DMS79 treated with DMSO at 0.1 percent for 48 hours (cell line): Measurements from ENCODE around the gene STXBP1.
A peak's percentile ranks its signal among the peaks of the same experiment; 100 is the strongest.

Experiments
- DNase-seq: peaks from one replicate; lab custom pipeline; 2025; lab: John Stamatoyannopoulos, UW

STXBP1 gene

GRCh38 chr9:127714951-127715469 lies 102.9 kb downstream of the STXBP1 start:
- no peak for DNase-seq

DNA sequence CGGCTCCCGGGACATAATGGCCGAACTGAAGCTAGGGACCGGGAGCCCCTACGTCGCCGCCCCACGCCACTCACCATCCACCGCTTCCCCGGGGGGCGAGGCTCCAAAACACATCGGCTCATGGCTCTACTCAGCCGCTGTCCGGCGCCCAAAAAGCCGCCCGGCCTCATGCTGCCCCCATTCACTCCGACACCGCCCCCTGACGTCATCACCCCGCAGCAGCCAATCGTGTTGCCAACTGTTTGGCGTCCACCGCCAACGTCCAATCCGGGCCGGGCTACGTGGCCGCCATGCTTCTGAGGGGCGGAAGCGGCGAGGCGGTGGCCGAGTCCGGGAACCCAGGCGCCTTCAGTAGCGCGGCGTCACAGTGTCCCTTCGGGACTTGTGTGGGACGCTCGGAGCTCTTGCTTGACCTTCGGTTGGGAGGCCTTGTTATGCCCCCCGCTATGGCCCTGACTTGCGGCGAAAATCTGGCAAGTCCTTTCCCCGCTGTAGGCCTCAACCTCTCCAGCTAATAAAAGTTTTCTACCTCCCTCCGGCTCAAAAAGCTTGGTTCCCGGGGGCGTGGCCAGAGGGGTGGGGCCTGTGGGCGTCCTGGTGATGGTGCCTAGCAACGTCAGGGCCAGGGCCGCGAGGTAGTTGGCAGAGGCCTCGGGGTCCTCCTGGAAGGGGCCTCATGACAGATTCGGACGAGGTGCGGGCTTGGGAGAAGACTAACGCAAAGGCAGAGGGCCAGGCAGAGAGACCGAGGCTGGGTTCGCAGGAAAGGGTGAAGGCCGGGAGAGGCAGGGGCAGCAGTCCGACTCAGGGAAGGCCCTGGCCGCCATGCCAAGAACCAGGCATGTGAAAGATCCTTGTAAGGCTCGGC lies 103.6 kb downstream of the STXBP1 start, which contains the start of the genes PTRH1 and TTC16:
Gene PTRH1 (minus strand): TSS at position 194 of the 868 bp plus-strand sequence. CDS start 24 bp downstream, at position 170.
Gene TTC16 (plus strand): TSS at position 610 of the 868 bp plus-strand sequence. CDS start 67 bp downstream, at position 677.
- DNase-seq, result peak; percentile 90

GRCh38 chr9:127716412-127716811 lies 104.3 kb downstream of the STXBP1 start:
- no peak for DNase-seq

DNA sequence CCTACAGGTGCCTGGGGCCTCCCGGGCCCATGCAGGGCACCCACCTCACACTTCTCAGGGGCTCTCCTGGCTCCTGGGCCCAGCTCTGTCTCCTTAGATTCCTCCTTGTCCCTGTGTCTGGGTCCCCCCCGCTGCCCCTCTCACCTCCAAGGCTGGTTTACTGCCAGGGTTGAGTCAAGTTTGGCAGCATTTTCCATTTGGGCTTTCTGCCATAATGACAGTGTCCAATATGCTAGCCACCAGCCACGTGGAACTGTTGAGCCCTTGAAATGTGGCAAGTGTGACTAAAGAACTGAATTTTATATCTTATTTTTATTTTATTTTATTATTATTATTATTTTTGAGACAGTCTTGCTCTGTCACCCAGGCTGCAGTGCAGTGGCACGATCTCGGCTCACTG lies 105.7 kb downstream of the STXBP1 start:
- no peak for DNase-seq

DNA sequence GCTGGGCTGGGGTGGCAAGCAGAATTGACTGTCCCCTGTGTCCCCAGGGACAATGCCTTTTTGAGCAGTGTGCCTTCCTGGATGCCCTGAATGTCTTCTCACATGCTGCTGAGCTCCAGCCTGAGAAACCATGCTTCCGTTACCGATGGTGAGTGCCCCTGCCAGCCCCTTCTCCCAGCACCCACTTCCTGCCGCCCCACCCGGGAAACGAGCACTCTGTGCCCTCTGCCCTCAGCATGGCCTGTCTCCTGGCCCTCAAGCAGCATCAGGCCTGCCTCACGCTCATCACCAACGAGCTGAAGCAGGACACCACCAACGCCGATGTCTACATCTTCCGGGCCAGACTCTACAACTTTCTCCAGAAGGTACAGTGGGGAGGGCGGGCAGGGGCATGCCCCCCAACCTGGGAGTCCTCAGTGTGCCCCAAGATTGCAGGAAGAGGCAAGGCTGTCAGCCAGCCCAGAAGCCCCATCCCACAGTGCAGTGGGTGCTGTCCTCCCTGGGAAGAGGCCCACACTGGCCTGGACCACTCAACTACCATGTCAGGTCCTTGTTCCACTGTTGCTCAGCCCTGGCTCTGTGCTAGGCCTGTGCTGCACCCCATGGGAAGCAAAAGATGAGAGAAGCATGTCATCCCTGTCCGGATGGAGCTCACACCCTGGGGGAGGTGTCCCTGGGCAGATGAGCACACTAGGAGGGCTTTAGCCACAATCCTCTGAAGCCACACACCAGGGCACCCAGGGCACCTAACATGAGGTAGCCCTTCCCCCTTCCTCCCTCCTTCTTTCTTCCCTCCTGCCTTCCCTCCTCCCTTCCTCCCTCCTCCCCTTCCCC lies 108.2 kb downstream of the STXBP1 start:
- no peak for DNase-seq

DNA sequence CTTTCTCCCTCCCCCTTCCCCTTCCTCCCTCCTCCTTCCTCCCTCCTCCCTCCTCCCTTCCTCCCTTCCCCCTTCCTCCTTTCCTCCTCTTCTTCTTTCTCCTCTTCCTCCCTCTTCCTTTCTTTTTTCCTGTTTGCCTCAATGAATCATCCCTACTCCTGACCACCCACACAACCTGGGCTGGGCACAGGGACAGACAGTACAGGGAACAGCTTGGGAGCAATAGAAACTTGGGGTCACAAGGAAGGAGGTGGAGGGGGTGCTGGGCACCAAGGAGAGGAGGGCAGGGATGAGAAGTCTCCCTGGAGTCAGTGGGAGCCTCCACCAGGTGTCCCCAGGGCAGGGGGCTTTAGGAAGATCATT lies 108.8 kb downstream of the STXBP1 start:
- DNase-seq, result no peak

- no peak for DNase-seq
Observed at GRCh38 chr9:127721391-127721821, 109.3 kb downstream of the STXBP1 start.

DNA sequence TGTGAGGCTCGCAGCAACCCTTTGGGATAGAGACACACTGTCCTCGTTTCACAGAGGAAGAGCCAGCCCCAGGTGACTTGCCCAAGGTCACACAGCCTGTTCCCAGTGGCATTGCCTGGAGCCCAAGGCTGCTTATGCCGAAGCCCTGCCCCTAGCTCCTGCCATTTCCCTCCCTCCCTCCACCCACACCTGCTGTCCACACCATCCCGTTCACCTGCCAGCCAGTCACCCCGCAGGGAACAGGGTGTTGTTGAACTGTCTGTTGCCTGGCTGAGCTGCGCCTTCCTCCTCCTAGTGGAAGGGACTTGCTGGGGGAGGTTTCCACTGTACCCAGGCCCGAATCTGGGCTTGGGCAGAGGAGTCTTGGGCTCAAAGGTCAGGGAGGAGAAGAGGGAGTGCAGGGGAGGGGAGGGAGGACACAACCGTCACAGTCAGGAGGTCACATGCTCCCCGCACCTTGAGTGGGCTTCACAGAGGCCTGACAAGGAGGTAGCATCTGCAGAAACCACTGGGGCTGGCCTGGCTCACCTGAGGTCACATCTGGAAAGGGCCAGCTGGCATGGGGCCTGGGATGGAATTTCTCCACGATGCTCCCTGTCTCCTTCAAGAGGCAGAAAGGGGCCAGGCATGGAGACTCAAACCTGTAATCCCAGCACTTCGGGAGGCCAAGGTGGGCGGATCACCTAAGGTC lies 110.1 kb downstream of the STXBP1 start:
- DNase-seq, result no peak

DNA sequence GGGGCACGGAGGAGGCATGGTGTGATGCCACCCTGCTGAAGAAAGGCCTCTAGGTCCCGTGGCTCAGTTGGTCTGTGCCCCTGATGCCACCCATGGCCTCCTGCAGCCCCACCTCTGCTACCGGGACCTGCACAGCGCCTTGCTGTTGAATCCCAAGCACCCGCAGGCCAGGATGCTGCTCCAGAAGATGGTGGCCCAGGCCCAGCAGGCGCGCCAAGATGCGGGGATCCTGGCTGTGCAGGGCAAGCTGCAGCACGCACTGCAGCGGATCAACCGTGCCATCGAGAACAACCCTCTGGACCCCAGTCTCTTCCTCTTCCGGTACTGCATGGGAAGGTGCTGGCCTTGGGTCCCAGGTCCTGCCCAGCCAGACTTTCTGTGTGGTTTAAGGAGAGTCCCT lies 110.9 kb downstream of the STXBP1 start:
- DNase-seq, result no peak

DNA sequence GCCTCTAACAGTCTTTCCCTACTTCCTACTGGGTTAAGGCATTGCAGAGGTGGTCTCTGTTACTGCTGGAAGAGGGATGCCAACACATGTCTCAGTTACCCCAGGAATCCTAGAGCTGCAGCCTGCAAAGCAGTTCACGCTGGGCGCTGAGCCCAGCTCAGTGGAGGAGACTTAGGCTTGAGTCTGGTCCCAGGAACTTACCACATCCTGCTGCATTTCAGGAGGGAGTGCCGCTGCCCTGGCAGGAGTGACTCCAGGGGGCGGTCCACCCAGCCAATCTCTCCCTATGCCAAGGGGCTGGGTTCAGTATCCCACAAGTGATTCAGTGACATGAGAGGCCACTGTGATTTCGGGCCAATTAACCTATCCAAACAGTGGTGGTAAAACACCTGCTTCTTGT lies 111.4 kb downstream of the STXBP1 start:
- peak; percentile 55 for DNase-seq

GRCh38 chr9:127724012-127724411 lies 111.9 kb downstream of the STXBP1 start:
- DNase-seq, result peak; percentile 45

DNA sequence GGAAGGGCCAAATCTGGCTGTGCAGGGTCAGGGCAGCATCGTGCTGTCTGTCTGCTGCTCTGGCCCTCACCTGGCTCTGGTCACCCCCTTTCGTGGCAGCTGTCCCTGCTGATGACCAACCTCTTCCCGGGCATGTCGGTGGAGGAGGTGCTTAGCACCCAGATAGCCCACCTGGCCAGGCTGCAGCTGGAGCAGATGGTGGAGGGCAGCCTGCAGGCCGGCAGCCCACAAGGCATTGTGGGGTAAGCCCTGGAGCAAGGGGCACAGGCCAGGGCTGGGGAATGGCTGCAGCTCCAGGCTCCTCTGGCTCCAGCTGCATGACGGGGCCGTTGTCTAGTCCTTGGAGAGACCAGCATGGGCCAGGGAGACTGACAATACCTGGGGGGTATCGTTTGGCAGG lies 114.8 kb downstream of the STXBP1 start:
- no peak for DNase-seq

- no peak for DNase-seq
Observed at GRCh38 chr9:127728808-127729207, 116.7 kb downstream of the STXBP1 start.

- no peak for DNase-seq
Observed at GRCh38 chr9:127729522-127730256, 117.6 kb downstream of the STXBP1 start.

DNA sequence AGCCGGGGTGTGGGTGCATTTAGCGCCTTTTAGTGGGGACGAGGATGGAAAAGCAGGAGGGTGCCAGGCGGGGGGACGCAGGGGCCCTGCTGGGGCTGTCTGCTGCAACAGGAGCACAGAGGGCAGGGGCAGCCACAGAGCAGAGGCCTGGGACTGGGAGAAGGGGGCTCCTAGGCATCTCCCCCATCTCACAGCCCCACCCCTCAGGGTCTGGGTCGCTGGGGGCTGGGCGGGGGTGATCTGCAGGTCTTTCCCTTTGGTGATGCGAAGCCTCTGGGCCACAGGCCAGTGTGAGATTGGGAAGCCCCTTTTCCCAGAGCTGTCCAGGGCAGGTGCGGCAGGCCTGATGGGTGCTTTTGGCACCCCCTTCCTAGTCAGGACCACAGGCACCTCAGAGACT lies 118.2 kb downstream of the STXBP1 start:
- no peak for DNase-seq

GRCh38 chr9:127730799-127731410 lies 118.8 kb downstream of the STXBP1 start:
- DNase-seq, result no peak

DNA sequence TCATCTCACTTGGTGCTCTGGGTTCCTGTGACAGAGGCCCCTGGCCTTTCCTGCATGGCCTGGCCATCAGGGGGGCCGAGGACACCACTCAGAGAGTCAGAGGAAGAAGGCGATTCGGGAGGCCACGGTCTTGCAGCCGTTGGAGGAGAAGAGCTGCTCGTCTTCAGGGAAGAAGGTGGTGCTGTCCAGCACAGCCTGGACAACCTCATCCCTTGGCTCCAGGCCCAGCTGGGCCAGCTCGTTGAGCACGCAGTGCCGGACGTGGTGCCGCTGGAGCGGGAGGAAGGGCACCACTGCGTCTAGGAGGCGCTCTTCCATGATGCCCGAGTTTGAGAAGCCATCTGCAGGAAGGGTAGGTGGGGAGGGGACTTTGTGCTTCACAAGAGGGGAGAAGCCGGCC lies 119.9 kb downstream of the STXBP1 start:
- DNase-seq, result no peak

GRCh38 chr9:127732444-127732843 lies 120.4 kb downstream of the STXBP1 start:
- no peak for DNase-seq

DNA sequence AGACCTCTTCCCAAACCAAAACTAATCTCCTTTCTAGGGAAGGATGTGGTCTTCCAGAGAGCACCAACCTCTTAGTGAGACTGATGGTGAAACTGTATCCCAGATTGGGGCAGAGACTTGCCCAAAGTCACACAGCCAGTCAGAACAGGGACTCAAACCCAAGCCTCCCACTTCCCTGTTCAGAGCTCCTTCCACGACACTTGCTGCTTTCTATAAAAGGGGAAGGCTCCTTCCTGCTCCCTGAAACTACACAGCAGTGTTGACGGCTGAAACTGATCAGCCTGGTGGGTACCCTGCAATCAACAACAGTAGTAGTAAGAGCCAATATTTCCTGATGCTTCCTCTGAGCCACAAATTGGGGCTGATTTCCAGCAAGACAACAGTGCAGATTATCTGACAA lies 121.5 kb downstream of the STXBP1 start:
- DNase-seq, result no peak

GRCh38 chr9:127734247-127734746 lies 122.2 kb downstream of the STXBP1 start:
- no peak for DNase-seq
